Retinal pigment epithelial cell (primary cell): ENCODE results near the gene PLCB4.

ENCODE experiments used
- DNase-seq: peaks from one replicate; pipeline ENCODE4 v3.0.0-alpha.2; 2010; ENCODE audit warnings: low read depth
- H3K4me3 ChIP-seq: 2 replicates; pipeline ENCODE4 v1.5.1; 2011; ENCODE audit warnings: mild to moderate bottlenecking, low read length, control low read depth, moderate library complexity
- TF ChIP-seq, protein P1 (sequence below): conservative IDR thresholded peaks from 2 replicates; pipeline ENCODE4 v1.5.1; 2011; ENCODE audit warnings: low read depth, low read length, control low read depth, inconsistent platforms

The PLCB4 gene

DNA sequence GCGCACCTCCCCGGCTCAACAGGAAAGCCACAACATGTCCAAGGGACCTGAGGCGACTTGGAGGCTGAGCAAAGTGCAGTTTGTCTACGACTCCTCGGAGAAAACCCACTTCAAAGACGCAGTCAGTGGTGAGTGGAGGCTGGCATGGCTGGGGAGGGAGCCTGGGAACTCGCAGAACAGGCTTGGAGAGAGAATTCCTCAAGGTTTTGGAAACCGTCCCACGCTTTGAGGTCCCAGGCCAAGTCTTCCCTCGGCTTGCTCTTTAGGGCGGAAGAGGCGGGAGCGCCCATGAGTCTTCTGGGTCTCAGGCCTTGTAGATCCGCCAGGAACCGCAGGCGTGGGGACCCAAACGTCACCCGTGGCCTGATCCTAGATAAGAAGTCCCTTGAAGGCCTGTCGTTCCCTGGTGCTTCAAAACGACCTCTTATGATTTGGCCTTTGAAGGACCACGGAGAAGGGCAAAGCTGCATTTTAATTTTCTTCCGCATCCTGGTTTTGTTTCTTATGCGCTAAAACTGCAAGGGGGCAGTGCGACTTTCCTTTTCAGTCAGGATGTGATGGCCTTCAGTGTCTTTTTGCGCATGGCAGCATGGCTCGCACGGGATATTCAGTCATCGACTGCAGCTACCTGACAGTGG is 447.5 kb downstream of the PLCB4 start:
- H3K4me3 ChIP-seq, result no peak overlapping the region
- DNase-seq, result no peak
- TF ChIP-seq, protein P1, sequence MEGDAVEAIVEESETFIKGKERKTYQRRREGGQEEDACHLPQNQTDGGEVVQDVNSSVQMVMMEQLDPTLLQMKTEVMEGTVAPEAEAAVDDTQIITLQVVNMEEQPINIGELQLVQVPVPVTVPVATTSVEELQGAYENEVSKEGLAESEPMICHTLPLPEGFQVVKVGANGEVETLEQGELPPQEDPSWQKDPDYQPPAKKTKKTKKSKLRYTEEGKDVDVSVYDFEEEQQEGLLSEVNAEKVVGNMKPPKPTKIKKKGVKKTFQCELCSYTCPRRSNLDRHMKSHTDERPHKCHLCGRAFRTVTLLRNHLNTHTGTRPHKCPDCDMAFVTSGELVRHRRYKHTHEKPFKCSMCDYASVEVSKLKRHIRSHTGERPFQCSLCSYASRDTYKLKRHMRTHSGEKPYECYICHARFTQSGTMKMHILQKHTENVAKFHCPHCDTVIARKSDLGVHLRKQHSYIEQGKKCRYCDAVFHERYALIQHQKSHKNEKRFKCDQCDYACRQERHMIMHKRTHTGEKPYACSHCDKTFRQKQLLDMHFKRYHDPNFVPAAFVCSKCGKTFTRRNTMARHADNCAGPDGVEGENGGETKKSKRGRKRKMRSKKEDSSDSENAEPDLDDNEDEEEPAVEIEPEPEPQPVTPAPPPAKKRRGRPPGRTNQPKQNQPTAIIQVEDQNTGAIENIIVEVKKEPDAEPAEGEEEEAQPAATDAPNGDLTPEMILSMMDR, result no peak

DNA sequence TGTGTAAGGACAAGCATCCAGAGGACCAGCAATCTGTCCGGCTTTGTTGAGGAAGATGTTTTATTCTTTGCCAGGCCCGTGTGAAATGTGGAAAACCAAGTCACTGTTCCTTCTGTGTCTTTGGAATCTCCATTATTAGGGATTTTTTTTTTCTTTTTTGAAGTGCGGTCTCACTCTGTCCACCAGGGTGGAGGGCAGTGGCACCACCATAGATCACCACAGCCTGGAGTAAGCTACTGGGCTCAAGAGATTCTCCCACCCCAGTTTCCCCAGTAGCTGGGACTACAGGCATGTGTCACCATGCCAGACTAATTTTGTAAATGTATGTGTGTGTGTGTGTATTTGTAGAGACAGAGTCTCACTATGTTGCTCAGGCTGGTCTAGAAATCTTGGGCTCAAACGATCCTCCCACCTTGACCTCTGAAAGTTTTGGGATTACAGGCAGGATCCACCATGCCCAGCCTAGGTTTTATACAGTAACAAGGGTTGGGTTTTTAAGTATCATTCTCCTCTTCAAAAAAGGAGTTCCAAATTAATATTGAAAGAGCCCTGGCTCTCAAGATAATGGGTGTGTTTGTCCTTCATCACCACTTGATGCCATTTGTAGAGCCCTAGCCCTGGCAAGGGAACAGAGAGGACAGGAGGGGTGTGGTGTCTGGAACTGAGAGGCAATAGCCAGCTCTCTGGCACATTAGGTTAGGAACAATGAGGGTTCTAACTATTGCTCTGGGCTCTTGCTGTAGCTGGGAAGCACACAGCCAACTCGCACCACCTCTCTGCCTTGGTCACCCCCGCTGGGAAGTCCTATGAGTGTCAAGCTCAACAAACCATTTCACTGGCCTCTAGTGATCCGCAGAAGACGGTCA is 448.6 kb downstream of the PLCB4 start:
- H3K4me3 ChIP-seq, result no peak overlapping the region
- TF ChIP-seq, protein P1, result no peak
- DNase-seq, result no peak

DNA sequence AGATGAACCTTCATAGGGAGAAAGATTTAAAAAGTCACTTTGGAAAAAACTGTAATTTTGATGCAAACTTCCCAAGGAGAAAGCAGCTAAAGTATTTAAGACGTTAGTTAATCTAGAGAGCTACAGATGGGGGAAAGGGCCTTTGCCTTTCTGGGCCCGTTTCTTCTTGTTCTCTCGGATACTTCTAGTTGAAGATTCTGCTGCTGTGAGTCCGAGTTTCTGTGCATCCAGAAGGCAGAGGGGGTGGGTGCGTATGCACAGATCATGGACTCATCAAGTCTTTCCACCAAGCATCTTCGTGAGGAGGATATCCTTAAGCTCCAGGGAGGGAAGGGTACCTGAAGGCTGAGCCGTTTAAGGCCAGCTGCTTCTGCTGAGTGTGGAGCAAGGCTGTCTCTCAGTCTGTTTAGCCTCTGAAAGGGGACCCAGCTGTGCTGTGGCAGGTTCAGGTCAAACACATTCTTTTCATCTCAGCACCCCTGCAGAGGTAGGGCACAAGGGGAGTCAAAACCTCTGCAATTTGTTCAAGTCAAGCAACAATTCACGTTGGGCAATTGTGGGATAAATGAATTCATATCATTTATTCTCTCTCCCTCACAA is 449.8 kb downstream of the PLCB4 start:
- H3K4me3 ChIP-seq, result no peak overlapping the region
- no peak for DNase-seq
- TF ChIP-seq, protein P1, result no peak

DNA sequence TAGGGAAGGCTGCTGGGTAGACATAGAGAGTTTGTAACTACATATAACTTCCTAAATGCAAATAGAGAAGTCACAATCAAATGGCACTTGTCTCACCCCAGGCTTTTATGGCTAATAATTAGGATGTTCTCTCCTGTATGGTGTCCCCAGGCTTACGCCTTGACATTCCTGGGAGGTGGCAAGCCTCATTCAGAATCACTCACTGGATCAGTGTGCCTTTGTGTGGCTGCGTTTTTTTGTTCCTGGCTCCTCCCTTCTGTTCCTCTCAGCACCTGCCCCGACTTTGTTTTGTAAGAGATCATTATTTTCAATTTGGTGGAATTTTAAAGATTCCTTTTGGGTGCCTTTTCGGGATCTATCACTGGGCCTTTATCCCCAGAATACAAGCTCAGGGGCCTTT is 451.2 kb downstream of the PLCB4 start:
- H3K4me3 ChIP-seq, result no peak overlapping the region
- no peak for DNase-seq
- TF ChIP-seq, protein P1, result no peak

DNA sequence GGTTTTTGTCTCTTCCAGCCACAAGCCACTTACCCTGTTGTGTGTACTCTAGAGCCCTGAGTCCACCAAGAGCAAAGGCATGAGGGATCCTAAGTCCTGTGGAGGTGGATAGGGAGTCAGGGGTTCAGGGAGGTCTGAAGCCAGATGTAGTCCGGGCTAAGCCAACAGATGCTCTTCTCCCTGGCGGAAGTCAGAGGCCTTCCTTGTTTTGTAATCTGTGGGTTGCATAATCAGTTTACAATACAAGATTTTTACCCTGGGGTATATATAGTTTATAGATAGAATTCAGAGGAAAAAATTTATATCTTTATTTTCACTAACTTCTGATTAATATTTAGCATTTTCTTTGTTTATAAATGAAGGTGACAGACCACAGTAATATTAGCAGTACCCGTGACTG is 454.7 kb downstream of the PLCB4 start:
- TF ChIP-seq, protein P1, result no peak
- no peak overlapping the region for H3K4me3 ChIP-seq
- DNase-seq, result no peak
